Fibroblast of the aortic adventitia (primary cell): Measurements from ENCODE around the gene ZSCAN5A. TPM values are rescaled to one million over a fixed set of nuclear protein-coding genes. Genes with fewer than 3 reads are reported as not detected.
"Not testable (repeated sequence)": the region's sequence is repeated elsewhere in the genome, so short reads cannot be mapped to it uniquely, and the experiment has no call there.

ENCODE experiments used
- DNase-seq: peaks from one replicate; pipeline ENCODE4 v3.0.0-alpha.2; 2010; ENCODE audit warnings: low read depth
- H3K4me3 ChIP-seq: 2 replicates; pipeline ENCODE4 v1.5.1; 2011; ENCODE audit warnings: low read depth, mild to moderate bottlenecking, control low read depth, low read length, moderate library complexity
- CTCF ChIP-seq: IDR thresholded peaks from 2 replicates; pipeline ENCODE4 v1.5.1; 2011; ENCODE audit warnings: mild to moderate bottlenecking, low read length, control low read depth, inconsistent platforms; ENCODE audit not compliant: insufficient read depth
- total RNA-seq: library from RNA; depleted of rRNA; stranded (reverse); fragments of >200 nt; gene quantifications from 2 replicates; pipeline ENCODE4 v1.2.3, GENCODE V29; 2012; ENCODE audit warnings: low replicate concordance

The ZSCAN5A gene
- total RNA-seq, 1 donor = 6.1 TPM

- no peak for TF ChIP-seq CTCF
- DNase-seq = no peak
- no peak overlapping the region for H3K4me3 ChIP-seq
These were observed 120.5 kb downstream of the ZSCAN5A start for GRCh38 chr19:56193981-56194640.

GRCh38 chr19:56191711-56192110 is 122.9 kb downstream of the ZSCAN5A start:
- TF ChIP-seq CTCF = no peak
- DNase-seq = no peak
- H3K4me3 ChIP-seq = no peak overlapping the region

GRCh38 chr19:56191115-56191514 is 123.5 kb downstream of the ZSCAN5A start:
- no peak for DNase-seq
- H3K4me3 ChIP-seq = no peak overlapping the region
- no peak for TF ChIP-seq CTCF

- TF ChIP-seq CTCF = no peak
- no peak overlapping the region for H3K4me3 ChIP-seq
- DNase-seq = no peak
These were observed 124.9 kb downstream of the ZSCAN5A start for GRCh38 chr19:56189785-56190184.

DNA sequence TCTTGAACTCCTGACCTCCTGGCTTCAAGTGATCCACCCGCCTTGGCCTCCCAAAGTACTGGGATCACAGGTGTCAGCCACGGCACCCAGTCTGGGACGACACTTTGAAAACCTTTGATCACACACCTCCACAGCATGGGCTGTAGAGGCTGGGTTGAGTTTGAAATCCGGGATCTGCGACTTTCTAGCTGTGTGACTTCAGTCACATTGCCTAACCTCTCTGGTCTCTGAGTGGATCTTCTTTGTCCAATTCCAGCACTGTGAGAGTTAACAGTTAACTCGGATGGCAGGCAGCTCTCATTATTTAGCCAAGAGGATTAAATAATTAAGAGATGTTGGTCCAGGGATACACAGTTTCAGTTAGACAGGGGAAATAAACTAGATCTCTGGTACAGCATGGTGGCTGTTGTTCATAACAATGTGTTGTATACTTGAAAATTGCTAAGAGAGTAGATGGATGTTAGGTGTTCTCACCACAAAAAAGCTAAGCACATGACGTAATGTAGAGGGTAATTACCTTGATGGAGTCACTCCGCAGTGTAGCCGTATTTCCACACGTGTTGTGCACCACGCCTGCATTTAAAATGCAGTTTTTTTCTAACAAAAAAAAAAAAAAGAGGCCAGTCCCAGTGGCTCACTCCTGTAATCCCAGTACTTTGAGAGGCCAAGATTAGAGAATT is 136.9 kb downstream of the ZSCAN5A start:
- TF ChIP-seq CTCF = no peak
- no peak for DNase-seq
- no peak overlapping the region for H3K4me3 ChIP-seq

DNA sequence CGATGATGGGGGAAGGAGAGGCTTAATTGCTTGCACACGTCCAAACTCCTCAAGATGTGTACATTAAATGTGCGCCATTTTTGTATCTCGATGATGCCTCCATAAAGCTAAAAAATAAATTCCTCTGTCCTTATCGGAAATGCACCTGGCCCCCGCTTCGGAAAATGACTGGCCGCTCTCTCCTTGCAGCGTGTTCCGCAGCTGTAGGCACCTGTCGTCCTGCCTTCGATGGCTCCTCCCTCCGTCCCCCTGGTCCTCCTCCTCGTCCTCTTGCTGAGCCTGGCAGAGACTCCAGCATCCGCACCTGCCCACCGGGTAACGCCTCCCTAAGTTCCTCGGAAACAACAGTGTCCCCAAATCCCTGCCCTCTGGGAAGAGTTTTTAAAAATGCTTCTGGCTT is 137.8 kb downstream of the ZSCAN5A start:
- DNase-seq = no peak
- TF ChIP-seq CTCF = no peak
- no peak overlapping the region for H3K4me3 ChIP-seq

DNA sequence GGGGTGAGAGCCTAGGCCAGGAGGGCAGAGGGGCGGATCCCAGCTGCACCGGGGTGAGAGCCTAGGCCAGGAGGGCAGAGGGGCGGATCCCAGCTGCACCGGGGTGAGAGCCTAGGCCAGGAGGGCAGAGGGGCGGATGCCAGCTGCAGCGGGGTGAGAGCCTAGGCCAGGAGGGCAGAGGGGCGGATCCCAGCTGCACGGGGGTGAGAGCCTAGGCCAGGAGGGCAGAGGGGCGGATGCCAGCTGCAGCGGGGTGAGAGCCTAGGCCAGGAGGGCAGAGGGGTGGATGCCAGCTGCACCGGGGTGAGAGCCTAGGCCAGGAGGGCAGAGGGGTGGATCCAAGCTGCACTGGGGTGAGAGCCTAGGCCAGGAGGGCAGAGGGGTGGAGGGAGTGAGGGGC is 138.3 kb downstream of the ZSCAN5A start:
- DNase-seq, H3K4me3 ChIP-seq: not testable (repeated sequence)

GRCh38 chr19:56175861-56176307 is 138.8 kb downstream of the ZSCAN5A start, which contains the start of gene GALP:
Gene GALP (plus strand): TSS chr19:56176008. CDS start chr19:56177109, 1,101 bp downstream.
- DNase-seq = not testable (repeated sequence)

More at GRCh38 chr19:56175861-56176307, 138.8 kb downstream of the ZSCAN5A start, which contains the start of gene GALP:
- not testable (repeated sequence) for H3K4me3 ChIP-seq
